ENCODE measurements around the gene IMPDH1. TPM values are rescaled to one million over a fixed set of nuclear protein-coding genes. Genes with fewer than 3 reads are reported as not detected.

The IMPDH1 gene
- total RNA-seq, 1 donor from 2014 or later, result 81.7 TPM

- H3K36me3 Mint-ChIP-seq (ENCODE audit: unreplicated experiment), result peaks cover 5% of the 10 kb centered on the region
- peaks cover 13% of the 10 kb centered on the region for H3K27me3 Mint-ChIP-seq (ENCODE audit: unreplicated experiment)
- no peak for TF ChIP-seq CTCF (IDR thresholded peaks at IDR 0.05; ENCODE audit: partially characterized antibody, unreplicated experiment)
- H3K4me1 Mint-ChIP-seq (ENCODE audit: low read depth, unreplicated experiment), result peaks cover 10% of the 10 kb centered on the region
- peaks cover 5% of the 10 kb centered on the region for H3K9me3 Mint-ChIP-seq (ENCODE audit: unreplicated experiment)
- no peak overlapping the region for H3K4me3 Mint-ChIP-seq (ENCODE audit: unreplicated experiment)
- H3K27ac Mint-ChIP-seq (ENCODE audit: unreplicated experiment), result no peak overlapping the region
- no peak for DNase-seq
Observed at GRCh38 chr7:128366986-128367385, 42.8 kb downstream of the IMPDH1 start.

- peaks cover 16% of the 10 kb centered on the region for H3K27me3 Mint-ChIP-seq (ENCODE audit: unreplicated experiment)
- H3K4me3 Mint-ChIP-seq (ENCODE audit: unreplicated experiment), result no peak overlapping the region
- H3K27ac Mint-ChIP-seq (ENCODE audit: unreplicated experiment), result no peak overlapping the region
- no peak for DNase-seq
- peaks cover 5% of the 10 kb centered on the region for H3K9me3 Mint-ChIP-seq (ENCODE audit: unreplicated experiment)
- no peak for TF ChIP-seq CTCF (IDR thresholded peaks at IDR 0.05; ENCODE audit: partially characterized antibody, unreplicated experiment)
- peaks cover 11% of the 10 kb centered on the region for H3K4me1 Mint-ChIP-seq (ENCODE audit: low read depth, unreplicated experiment)
- H3K36me3 Mint-ChIP-seq (ENCODE audit: unreplicated experiment), result peaks cover 6% of the 10 kb centered on the region
Observed at GRCh38 chr7:128366300-128366699, 43.5 kb downstream of the IMPDH1 start.

DNA sequence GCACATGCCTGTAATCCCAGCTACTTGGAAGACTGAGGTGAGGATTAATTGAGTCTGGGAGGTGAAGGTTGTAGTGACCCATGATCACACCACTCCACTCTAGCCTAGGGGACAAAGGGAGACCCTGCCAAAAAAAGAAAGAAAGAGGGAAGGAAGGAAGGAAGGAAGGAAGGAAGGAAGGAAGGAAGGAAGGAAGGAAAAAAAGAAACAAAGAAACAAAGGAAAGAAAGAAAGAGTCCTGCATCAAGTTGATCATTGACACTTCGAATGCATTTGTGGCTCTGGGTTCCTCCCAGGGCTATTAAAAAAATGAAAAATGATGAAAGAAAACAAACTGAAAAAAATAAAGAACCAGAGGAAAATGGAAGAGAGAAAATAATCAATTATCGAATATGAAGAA is 44.4 kb downstream of the IMPDH1 start:
- Mint-ChIP-seq H3K27me3 (ENCODE audit: unreplicated experiment) (peaks cover 22% of the 10 kb centered on the region), H3K4me3 (ENCODE audit: unreplicated experiment) (no peak overlapping the region), H3K36me3 (ENCODE audit: unreplicated experiment) (peaks cover 6% of the 10 kb centered on the region), H3K4me1 (ENCODE audit: low read depth, unreplicated experiment) (peaks cover 15% of the 10 kb centered on the region), H3K27ac (ENCODE audit: unreplicated experiment) (no peak overlapping the region), H3K9me3 (ENCODE audit: unreplicated experiment) (peaks cover 5% of the 10 kb centered on the region)
- DNase-seq, result no peak
- TF ChIP-seq CTCF (IDR thresholded peaks at IDR 0.05; ENCODE audit: partially characterized antibody, unreplicated experiment), result no peak

DNA sequence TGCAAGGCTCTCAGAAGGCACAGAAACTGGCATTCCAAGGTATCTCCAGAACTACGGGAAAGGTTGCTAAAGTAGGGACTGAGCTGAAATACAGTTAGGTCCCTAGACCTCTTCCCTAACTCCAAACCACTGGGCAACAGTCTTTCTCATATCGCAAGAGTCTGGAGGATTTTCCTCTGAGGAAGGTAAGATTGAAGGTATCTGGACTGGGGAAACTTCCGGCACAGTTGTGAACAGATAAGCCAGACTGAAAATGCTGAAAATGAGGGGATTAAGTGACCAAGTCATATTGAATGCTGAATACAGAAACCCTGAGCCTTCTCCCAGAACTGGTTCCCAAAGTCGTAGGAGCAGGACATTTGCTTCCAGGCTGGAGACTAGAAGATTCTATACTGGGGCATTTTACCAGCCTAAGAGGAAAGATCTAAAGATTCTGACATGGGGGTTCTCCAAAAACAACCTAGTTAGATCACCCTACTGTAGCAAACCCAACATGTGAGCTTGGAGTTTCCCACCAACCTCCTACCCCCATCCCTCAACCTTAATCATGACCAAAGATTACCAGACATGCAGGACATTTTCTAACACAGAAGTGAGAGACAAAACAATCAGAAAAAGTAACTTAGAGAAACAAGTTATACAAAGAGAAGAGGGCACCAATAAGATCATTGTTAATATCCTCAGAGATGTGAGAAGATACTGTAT is 45.5 kb downstream of the IMPDH1 start:
- Mint-ChIP-seq H3K27me3 (ENCODE audit: unreplicated experiment) (peaks cover 24% of the 10 kb centered on the region), H3K4me1 (ENCODE audit: low read depth, unreplicated experiment) (peaks cover 16% of the 10 kb centered on the region), H3K27ac (ENCODE audit: unreplicated experiment) (no peak overlapping the region), H3K36me3 (ENCODE audit: unreplicated experiment) (peaks cover 6% of the 10 kb centered on the region), H3K9me3 (ENCODE audit: unreplicated experiment) (peaks cover 5% of the 10 kb centered on the region), H3K4me3 (ENCODE audit: unreplicated experiment) (no peak overlapping the region)
- TF ChIP-seq CTCF (IDR thresholded peaks at IDR 0.05; ENCODE audit: partially characterized antibody, unreplicated experiment), result no peak
- no peak for DNase-seq

- TF ChIP-seq CTCF (IDR thresholded peaks at IDR 0.05; ENCODE audit: partially characterized antibody, unreplicated experiment), result no peak
- no peak for DNase-seq
- H3K4me3 Mint-ChIP-seq (ENCODE audit: unreplicated experiment), result no peak overlapping the region
- peaks cover 16% of the 10 kb centered on the region for H3K4me1 Mint-ChIP-seq (ENCODE audit: low read depth, unreplicated experiment)
- H3K27me3 Mint-ChIP-seq (ENCODE audit: unreplicated experiment), result peaks cover 29% of the 10 kb centered on the region
- no peak overlapping the region for H3K27ac Mint-ChIP-seq (ENCODE audit: unreplicated experiment)
- peaks cover 6% of the 10 kb centered on the region for H3K36me3 Mint-ChIP-seq (ENCODE audit: unreplicated experiment)
- peaks cover 5% of the 10 kb centered on the region for H3K9me3 Mint-ChIP-seq (ENCODE audit: unreplicated experiment)
Observed at GRCh38 chr7:128363261-128363721, 46.5 kb downstream of the IMPDH1 start.
